22Rv1 (cell line): ENCODE results near the gene NBL1.

Experiments used
- H3K27ac ChIP-seq: fragments of 450-650 bp; 2 replicates; pipeline ENCODE4 v1.5.1; 2017
- ZFX ChIP-seq: fragments of 450-650 bp; IDR thresholded peaks from 2 replicates; pipeline ENCODE4 v1.6.1; 2017; ENCODE audit warnings: antibody characterized with exemption, borderline replicate concordance
- TF ChIP-seq, protein P1 (sequence below): fragments of 450-650 bp; IDR thresholded peaks from 2 replicates; pipeline ENCODE4 v1.5.1; 2017; ENCODE audit warnings: mild to moderate bottlenecking

Gene NBL1

GRCh38 chr1:19654886-19655717 lies 11.0 kb downstream of the NBL1 start:
- no peak for TF ChIP-seq ZFX
- TF ChIP-seq, protein P1, sequence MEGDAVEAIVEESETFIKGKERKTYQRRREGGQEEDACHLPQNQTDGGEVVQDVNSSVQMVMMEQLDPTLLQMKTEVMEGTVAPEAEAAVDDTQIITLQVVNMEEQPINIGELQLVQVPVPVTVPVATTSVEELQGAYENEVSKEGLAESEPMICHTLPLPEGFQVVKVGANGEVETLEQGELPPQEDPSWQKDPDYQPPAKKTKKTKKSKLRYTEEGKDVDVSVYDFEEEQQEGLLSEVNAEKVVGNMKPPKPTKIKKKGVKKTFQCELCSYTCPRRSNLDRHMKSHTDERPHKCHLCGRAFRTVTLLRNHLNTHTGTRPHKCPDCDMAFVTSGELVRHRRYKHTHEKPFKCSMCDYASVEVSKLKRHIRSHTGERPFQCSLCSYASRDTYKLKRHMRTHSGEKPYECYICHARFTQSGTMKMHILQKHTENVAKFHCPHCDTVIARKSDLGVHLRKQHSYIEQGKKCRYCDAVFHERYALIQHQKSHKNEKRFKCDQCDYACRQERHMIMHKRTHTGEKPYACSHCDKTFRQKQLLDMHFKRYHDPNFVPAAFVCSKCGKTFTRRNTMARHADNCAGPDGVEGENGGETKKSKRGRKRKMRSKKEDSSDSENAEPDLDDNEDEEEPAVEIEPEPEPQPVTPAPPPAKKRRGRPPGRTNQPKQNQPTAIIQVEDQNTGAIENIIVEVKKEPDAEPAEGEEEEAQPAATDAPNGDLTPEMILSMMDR, result no peak

GRCh38 chr1:19655718-19656080 lies 11.6 kb downstream of the NBL1 start:
- H3K27ac ChIP-seq, result no peak overlapping the region
- TF ChIP-seq ZFX, result no peak
- TF ChIP-seq, protein P1, result no peak

More at GRCh38 chr1:19654886-19655717, 11.0 kb downstream of the NBL1 start:
- H3K27ac ChIP-seq, result no peak overlapping the region

GRCh38 chr1:19656134-19656779 lies 12.1 kb downstream of the NBL1 start:
- no peak overlapping the region for H3K27ac ChIP-seq
- TF ChIP-seq, protein P1, result no peak
- no peak for TF ChIP-seq ZFX

DNA sequence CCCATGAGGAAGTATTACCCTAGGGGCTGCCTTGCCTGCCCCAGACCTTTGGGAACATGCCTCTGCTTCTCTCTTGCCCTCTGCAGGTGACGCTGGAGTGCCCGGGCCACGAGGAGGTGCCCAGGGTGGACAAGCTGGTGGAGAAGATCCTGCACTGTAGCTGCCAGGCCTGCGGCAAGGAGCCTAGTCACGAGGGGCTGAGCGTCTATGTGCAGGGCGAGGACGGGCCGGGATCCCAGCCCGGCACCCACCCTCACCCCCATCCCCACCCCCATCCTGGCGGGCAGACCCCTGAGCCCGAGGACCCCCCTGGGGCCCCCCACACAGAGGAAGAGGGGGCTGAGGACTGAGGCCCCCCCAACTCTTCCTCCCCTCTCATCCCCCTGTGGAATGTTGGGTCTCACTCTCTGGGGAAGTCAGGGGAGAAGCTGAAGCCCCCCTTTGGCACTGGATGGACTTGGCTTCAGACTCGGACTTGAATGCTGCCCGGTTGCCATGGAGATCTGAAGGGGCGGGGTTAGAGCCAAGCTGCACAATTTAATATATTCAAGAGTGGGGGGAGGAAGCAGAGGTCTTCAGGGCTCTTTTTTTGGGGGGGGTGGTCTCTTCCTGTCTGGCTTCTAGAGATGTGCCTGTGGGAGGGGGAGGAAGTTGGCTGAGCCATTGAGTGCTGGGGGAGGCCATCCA lies 12.8 kb downstream of the NBL1 start:
- TF ChIP-seq, protein P1, result no peak
- TF ChIP-seq ZFX, result no peak
- H3K27ac ChIP-seq, result no peak overlapping the region

DNA sequence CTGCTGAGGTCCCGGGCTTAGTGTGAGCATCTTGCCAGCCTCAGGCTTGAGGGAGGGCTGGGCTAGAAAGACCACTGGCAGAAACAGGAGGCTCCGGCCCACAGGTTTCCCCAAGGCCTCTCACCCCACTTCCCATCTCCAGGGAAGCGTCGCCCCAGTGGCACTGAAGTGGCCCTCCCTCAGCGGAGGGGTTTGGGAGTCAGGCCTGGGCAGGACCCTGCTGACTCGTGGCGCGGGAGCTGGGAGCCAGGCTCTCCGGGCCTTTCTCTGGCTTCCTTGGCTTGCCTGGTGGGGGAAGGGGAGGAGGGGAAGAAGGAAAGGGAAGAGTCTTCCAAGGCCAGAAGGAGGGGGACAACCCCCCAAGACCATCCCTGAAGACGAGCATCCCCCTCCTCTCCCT lies 13.4 kb downstream of the NBL1 start:
- TF ChIP-seq, protein P1, result no peak
- TF ChIP-seq ZFX, result no peak
- H3K27ac ChIP-seq, result no peak overlapping the region

DNA sequence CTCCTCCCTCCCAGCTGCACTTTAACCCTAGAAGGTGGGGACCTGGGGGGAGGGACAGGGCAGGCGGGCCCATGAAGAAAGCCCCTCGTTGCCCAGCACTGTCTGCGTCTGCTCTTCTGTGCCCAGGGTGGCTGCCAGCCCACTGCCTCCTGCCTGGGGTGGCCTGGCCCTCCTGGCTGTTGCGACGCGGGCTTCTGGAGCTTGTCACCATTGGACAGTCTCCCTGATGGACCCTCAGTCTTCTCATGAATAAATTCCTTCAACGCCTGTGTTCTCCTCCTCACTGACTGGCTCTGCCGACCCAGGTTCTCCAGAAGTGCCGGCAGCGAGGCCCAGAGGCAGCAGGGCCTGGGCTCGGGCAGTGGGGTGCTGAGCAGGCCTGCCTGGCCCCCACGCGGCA lies 14.1 kb downstream of the NBL1 start:
- no peak overlapping the region for H3K27ac ChIP-seq
- TF ChIP-seq, protein P1, result no peak
- no peak for TF ChIP-seq ZFX
